ENCODE results near the gene TBCC.

DNA sequence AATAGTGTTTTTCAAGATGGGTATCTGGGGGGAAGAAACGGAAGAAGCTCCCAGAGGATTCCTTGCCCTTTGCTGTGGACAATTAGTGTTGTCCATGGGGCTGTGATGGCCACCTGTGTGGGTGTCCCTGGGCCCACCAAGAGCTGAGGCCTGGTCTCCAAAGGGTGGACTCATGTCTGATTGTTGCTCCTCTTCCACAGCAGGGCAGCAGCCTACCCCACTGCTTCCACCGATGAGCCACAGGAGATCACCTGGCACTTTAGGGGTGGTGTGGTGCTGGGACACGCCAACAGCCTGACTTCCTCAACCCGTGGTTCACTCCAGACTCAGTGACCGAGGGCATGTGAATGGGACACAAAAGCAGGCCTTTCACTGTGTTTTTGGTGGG is 48.6 kb downstream of the TBCC start:
- TF ChIP-seq, protein P1, sequence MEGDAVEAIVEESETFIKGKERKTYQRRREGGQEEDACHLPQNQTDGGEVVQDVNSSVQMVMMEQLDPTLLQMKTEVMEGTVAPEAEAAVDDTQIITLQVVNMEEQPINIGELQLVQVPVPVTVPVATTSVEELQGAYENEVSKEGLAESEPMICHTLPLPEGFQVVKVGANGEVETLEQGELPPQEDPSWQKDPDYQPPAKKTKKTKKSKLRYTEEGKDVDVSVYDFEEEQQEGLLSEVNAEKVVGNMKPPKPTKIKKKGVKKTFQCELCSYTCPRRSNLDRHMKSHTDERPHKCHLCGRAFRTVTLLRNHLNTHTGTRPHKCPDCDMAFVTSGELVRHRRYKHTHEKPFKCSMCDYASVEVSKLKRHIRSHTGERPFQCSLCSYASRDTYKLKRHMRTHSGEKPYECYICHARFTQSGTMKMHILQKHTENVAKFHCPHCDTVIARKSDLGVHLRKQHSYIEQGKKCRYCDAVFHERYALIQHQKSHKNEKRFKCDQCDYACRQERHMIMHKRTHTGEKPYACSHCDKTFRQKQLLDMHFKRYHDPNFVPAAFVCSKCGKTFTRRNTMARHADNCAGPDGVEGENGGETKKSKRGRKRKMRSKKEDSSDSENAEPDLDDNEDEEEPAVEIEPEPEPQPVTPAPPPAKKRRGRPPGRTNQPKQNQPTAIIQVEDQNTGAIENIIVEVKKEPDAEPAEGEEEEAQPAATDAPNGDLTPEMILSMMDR (IDR thresholded peaks at IDR 0.05; ENCODE audit: low read depth, low read length) = no peak
- no peak for TF ChIP-seq EZH2phosphoT487 (IDR thresholded peaks at IDR 0.05; ENCODE audit: low read depth)

Measured in OCI-LY3 (cell line).